Common myeloid progenitor, CD34-positive (primary cell): ENCODE results near the gene TMEM129.

Experiments
- CTCF ChIA-PET: fragments of 350-600 bp; sonication (Branson Sonifier 250); formaldehyde crosslinking; loops from one replicate; lab custom pipeline; 2021; ENCODE audit warnings: antibody characterized with exemption; lab: Charles Lee
- POLR2A ChIA-PET: fragments of 350-600 bp; sonication (Branson Sonifier 250); formaldehyde crosslinking; loops from one replicate; lab custom pipeline; 2021; ENCODE audit warnings: antibody characterized with exemption; lab: Charles Lee
- DNase-seq, 3 donors: peaks; one replicate each; pipeline versions ENCODE4 v3.0.0 to v3.0.0-alpha.2; 2013
- H3K27ac ChIP-seq, 2 experiments: 1 replicate in 1 of 2; 2 replicates in 1 of 2; pipeline ENCODE4 v1.7.0; 2013; ENCODE audit warnings: inconsistent platforms in 2 of 2, low read length in 2 of 2, mild to moderate bottlenecking in 2 of 2, low read depth in 1 of 2, moderate library complexity in 1 of 2; ENCODE audit not compliant: severe bottlenecking in 2 of 2, insufficient read depth in 1 of 2, poor library complexity in 1 of 2
- H3K27me3 ChIP-seq, 5 experiments: replicated peaks in 2 of 5; 1 replicate in 3 of 5; 2 replicates in 2 of 5; pipeline versions ENCODE4 v1.6.1 to v1.7.0; 2013; ENCODE audit warnings: low read length in 4 of 5, mild to moderate bottlenecking in 2 of 5, moderate library complexity in 2 of 5, inconsistent platforms in 1 of 5; ENCODE audit not compliant: insufficient read depth in 5 of 5, control insufficient read depth in 4 of 5
- H3K36me3 ChIP-seq, 4 experiments: 1 replicate in 2 of 4; 2 replicates in 2 of 4; pipeline versions ENCODE4 v1.6.1 to v1.7.0; 2013; ENCODE audit warnings: low read length in 3 of 4, control low read depth in 1 of 4, mild to moderate bottlenecking in 1 of 4; ENCODE audit not compliant: control insufficient read depth in 4 of 4, insufficient read depth in 4 of 4
- H3K4me1 ChIP-seq, 4 experiments: 1 replicate in 3 of 4; 2 replicates in 1 of 4; pipeline versions ENCODE4 v1.6.1 to v1.7.1; 2013; ENCODE audit warnings: low read length in 3 of 4, mild to moderate bottlenecking in 3 of 4, control low read depth in 1 of 4, inconsistent platforms in 1 of 4, moderate library complexity in 1 of 4; ENCODE audit not compliant: control insufficient read depth in 4 of 4, insufficient read depth in 4 of 4; ENCODE audit errors: control extremely low read depth in 1 of 4
- H3K4me3 ChIP-seq, 7 experiments: 1 replicate in 4 of 7; 2 replicates in 3 of 7; pipeline versions ENCODE4 v1.5.1 to v1.7.0; 2013; ENCODE audit warnings: mild to moderate bottlenecking in 7 of 7, low read length in 6 of 7, moderate library complexity in 6 of 7, inconsistent platforms in 2 of 7, low read depth in 2 of 7, control low read depth in 1 of 7; ENCODE audit not compliant: insufficient read depth in 4 of 7, control insufficient read depth in 1 of 7; ENCODE audit errors: extremely low read depth in 1 of 7
- H3K9me3 ChIP-seq, 5 experiments: 1 replicate in 4 of 5; 2 replicates in 1 of 5; pipeline versions ENCODE4 v1.6.1 to v1.7.1; 2013; ENCODE audit warnings: low read length in 4 of 5, mild to moderate bottlenecking in 2 of 5, inconsistent platforms in 1 of 5, low read depth in 1 of 5, moderate library complexity in 1 of 5; ENCODE audit not compliant: control insufficient read depth in 4 of 5, insufficient read depth in 2 of 5; ENCODE audit errors: control extremely low read depth in 1 of 5
- WGBS: methylation state at CpG from one replicate; pipeline ENCODE4 v1.1.5; 2013; ENCODE audit not compliant: insufficient coverage; 5-methylcytosine and 5-hydroxymethylcytosine counted together

The TMEM129 gene

GRCh38 chr4:1753294-1753696 lies 32.2 kb upstream of the TMEM129 start:
- Histone ChIP-seq H3K27me3 (no peaks in the 10 kb centered on the region), H3K36me3 (no peaks in the 10 kb centered on the region), H3K4me1 (peaks cover 0 to 69% (median 60%) of the 10 kb centered on the region in 4 experiments), H3K4me3 (no peak overlapping the region), H3K9me3 (no peaks in the 10 kb centered on the region), H3K27ac (no peak overlapping the region)
- POLR2A ChIA-PET, result no interaction called here
- no peak for DNase-seq
- CTCF ChIA-PET, result interaction anchor here (0.8 to 3.2 kb wide), 2 partner anchors 56 to 152 kb away, joined by 3 to 23 read pairs; no protein-coding TSS in a partner anchor
- WGBS, result 59% methylated on average over 7 of the region's 10 CpGs

- CTCF ChIA-PET, result interaction anchor here (0.8 to 1.9 kb wide), 14 partner anchors 8 to 153 kb away, joined by 3 to 16 read pairs (median 3); no protein-coding TSS in a partner anchor
- H3K9me3 ChIP-seq, result no peaks in the 10 kb centered on the region
- 9% methylated on average over 24 of the region's 35 CpGs for WGBS
Observed at GRCh38 chr4:1752284-1753041, 31.3 kb upstream of the TMEM129 start.

GRCh38 chr4:1751919-1752283 lies 30.8 kb upstream of the TMEM129 start:
- no peak for DNase-seq
- Histone ChIP-seq H3K9me3 (no peaks in the 10 kb centered on the region), H3K27ac (no peak overlapping the region), H3K36me3 (no peaks in the 10 kb centered on the region), H3K27me3 (no peaks in the 10 kb centered on the region), H3K4me1 (peaks cover 0 to 66% (median 59%) of the 10 kb centered on the region in 4 experiments), H3K4me3 (peak overlapping the region in 3 of 7 experiments; percentile 36 to 62 (median 45))
- WGBS, result 74% methylated on average over 7 of the region's 8 CpGs
- POLR2A ChIA-PET, result interaction anchor here (1.0 kb wide), 1 partner anchor 41 kb away, joined by 3 read pairs; the partner anchor contains the start of gene FGFR3
- CTCF ChIA-PET, result interaction anchor here (0.9 to 1.9 kb wide), 13 partner anchors 8 to 149 kb away, joined by 3 to 16 read pairs (median 3); no protein-coding TSS in a partner anchor

More at GRCh38 chr4:1752284-1753041, 31.3 kb upstream of the TMEM129 start:
- Histone ChIP-seq H3K27me3 (no peaks in the 10 kb centered on the region), H3K27ac (no peak overlapping the region), H3K4me1 (peaks cover 0 to 66% (median 59%) of the 10 kb centered on the region in 4 experiments), H3K4me3 (peak overlapping the region in 4 of 7 experiments; percentile 25 to 62 (median 40)), H3K36me3 (no peaks in the 10 kb centered on the region)
- peak in 2 of 3 donors; percentile 64 to 66 for DNase-seq
- POLR2A ChIA-PET, result interaction anchor here (1.0 kb wide), 1 partner anchor 40 kb away, joined by 3 read pairs; the partner anchor contains the start of gene FGFR3

- Histone ChIP-seq H3K27me3 (no peaks in the 10 kb centered on the region), H3K27ac (no peak overlapping the region), H3K36me3 (no peaks in the 10 kb centered on the region), H3K4me3 (no peak overlapping the region), H3K9me3 (no peaks in the 10 kb centered on the region), H3K4me1 (peaks cover 0 to 64% (median 59%) of the 10 kb centered on the region in 4 experiments)
- ChIA-PET POLR2A (interaction anchor here (1.0 kb wide), 1 partner anchor 41 kb away, joined by 3 read pairs; the partner anchor contains the start of gene FGFR3), CTCF (interaction anchor here (0.9 to 1.9 kb wide), 13 partner anchors 9 to 149 kb away, joined by 3 to 16 read pairs (median 3); no protein-coding TSS in a partner anchor)
- no peak for DNase-seq
- 95% methylated on average over 30 of the region's 31 CpGs for WGBS
Observed at GRCh38 chr4:1751155-1751918, 30.2 kb upstream of the TMEM129 start.

GRCh38 chr4:1750381-1751154 lies 29.4 kb upstream of the TMEM129 start:
- Histone ChIP-seq H3K4me1 (peaks cover 0 to 57% (median 53%) of the 10 kb centered on the region in 4 experiments), H3K27me3 (no peaks in the 10 kb centered on the region), H3K27ac (no peak overlapping the region), H3K36me3 (peaks cover 0 to 2% (median under 1%) of the 10 kb centered on the region in 4 experiments), H3K4me3 (no peak overlapping the region), H3K9me3 (no peaks in the 10 kb centered on the region)
- POLR2A ChIA-PET, result no interaction called here
- WGBS, result 94% methylated on average over 11 of the region's 18 CpGs
- CTCF ChIA-PET, result interaction anchor here (1.9 to 8.7 kb wide), 2 partner anchors 9 to 58 kb away, joined by 5 to 168 read pairs; no protein-coding TSS in a partner anchor
- DNase-seq, result no peak

- CTCF ChIA-PET, result interaction anchor here (8.7 kb wide), 1 partner anchor 59 kb away, joined by 168 read pairs; no protein-coding TSS in a partner anchor
- 100% methylated on average over 4 of the region's 14 CpGs for WGBS
- POLR2A ChIA-PET, result no interaction called here
- Histone ChIP-seq H3K27ac (no peak overlapping the region), H3K4me1 (peaks cover 0 to 50% (median 46%) of the 10 kb centered on the region in 4 experiments), H3K9me3 (no peaks in the 10 kb centered on the region), H3K4me3 (no peak overlapping the region), H3K36me3 (peaks cover 0 to 8% (median 3%) of the 10 kb centered on the region in 4 experiments), H3K27me3 (no peaks in the 10 kb centered on the region)
- DNase-seq, result no peak
Observed at GRCh38 chr4:1749826-1750225, 28.7 kb upstream of the TMEM129 start.
